GM21381 (cell line): ENCODE measurements around the gene KIAA0825.
A peak's percentile ranks its signal among the peaks of the same experiment; 100 is the strongest.
"Not testable (repeated sequence)": the region's sequence is repeated elsewhere in the genome, so short reads cannot be mapped to it uniquely, and the experiment has no call there.

Experiments used
- ATAC-seq: cut with Tn5 transposase; IDR thresholded peaks from one replicate; pipeline ENCODE4 v1.9.1; 2021; ENCODE audit warnings: mild to moderate bottlenecking, moderate library complexity; ENCODE audit not compliant: unreplicated experiment

The KIAA0825 gene

GRCh38 chr5:94575196-94575595 lies 43.2 kb downstream of the KIAA0825 start:
- no peak for ATAC-seq

- ATAC-seq = not testable (repeated sequence)
Observed at GRCh38 chr5:94573349-94573748, 45.1 kb downstream of the KIAA0825 start.

GRCh38 chr5:94571415-94571814 lies 47.0 kb downstream of the KIAA0825 start:
- ATAC-seq = no peak

GRCh38 chr5:94564812-94565211 lies 53.6 kb downstream of the KIAA0825 start:
- ATAC-seq = no peak

GRCh38 chr5:94562327-94562971 lies 56.0 kb downstream of the KIAA0825 start:
- ATAC-seq = no peak

- no peak for ATAC-seq
Observed at GRCh38 chr5:94558028-94558427, 60.4 kb downstream of the KIAA0825 start.

- ATAC-seq = no peak
Observed at GRCh38 chr5:94551858-94552257, 66.5 kb downstream of the KIAA0825 start.

- ATAC-seq = no peak
Observed at GRCh38 chr5:94545870-94546625, 72.4 kb downstream of the KIAA0825 start.

- ATAC-seq = no peak
Observed at GRCh38 chr5:94544875-94545547, 73.4 kb downstream of the KIAA0825 start.

- no peak for ATAC-seq
Observed at GRCh38 chr5:94544031-94544650, 74.3 kb downstream of the KIAA0825 start.

GRCh38 chr5:94540856-94541494 lies 77.4 kb downstream of the KIAA0825 start:
- ATAC-seq = no peak

GRCh38 chr5:94538260-94538659 lies 80.1 kb downstream of the KIAA0825 start:
- ATAC-seq = no peak

- ATAC-seq = no peak
Observed at GRCh38 chr5:94526706-94527105, 91.7 kb downstream of the KIAA0825 start.

GRCh38 chr5:94524841-94525697 lies 93.3 kb downstream of the KIAA0825 start:
- ATAC-seq = peak; percentile 76

- no peak for ATAC-seq
Observed at GRCh38 chr5:94523018-94523417, 95.4 kb downstream of the KIAA0825 start.

- no peak for ATAC-seq
Observed at GRCh38 chr5:94522117-94522516, 96.3 kb downstream of the KIAA0825 start.

- no peak for ATAC-seq
Observed at GRCh38 chr5:94517490-94518488, 100.6 kb downstream of the KIAA0825 start.

- no peak for ATAC-seq
Observed at GRCh38 chr5:94516148-94516547, 102.3 kb downstream of the KIAA0825 start.
